ENCODE data around the gene HOXC10.

HOXC10 gene

DNA sequence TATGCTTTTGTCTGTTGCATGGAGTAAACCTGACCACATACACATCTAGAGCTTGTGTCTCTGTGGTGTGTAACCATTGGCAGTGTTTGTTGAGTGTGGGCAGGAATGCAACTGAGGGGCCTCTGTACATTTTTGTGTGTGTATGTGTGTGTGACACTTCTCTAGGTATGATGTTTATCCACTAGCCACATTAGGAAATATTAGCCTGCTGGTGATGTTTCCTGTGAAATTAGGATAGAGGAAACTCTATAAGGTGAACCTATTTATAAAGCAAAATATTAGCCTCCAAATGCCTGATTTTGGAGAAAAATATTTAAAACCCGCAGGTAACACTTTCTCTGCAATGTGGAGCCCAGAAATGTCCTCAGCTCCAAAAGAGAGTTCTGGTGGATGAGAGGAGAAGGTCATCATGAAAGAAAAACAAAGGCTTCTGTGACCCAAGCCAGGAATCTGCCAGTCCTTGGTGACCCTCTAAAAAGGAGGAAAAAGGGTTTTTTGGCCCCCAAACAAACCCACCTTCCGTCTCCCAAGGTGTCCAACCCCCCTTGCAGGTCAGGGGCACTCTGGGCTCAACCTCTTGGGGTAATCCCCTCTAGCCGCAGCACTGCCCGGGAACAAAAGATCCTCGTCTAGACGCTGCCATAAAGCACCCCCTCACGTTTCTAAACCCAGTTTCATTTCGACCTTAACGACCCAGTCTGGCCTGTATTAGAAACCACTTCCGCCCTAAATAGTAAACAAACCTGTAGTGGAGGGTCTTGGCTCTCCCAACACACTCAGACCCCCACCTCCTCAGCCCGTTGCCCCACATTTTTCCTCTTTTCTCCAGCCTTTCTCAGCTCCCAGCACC lies 7.1 kb upstream of the HOXC10 start:
- DNase-seq (ENCODE audit: low spot score) = no peak

- DNase-seq (ENCODE audit: low spot score) = peak; percentile 86
Observed at GRCh38 chr12:53978477-53979356, 6.2 kb upstream of the HOXC10 start.

GRCh38 chr12:53980104-53980801 lies 4.7 kb upstream of the HOXC10 start:
- DNase-seq (ENCODE audit: low spot score) = peak; percentile 78

GRCh38 chr12:53980802-53981496 lies 4.0 kb upstream of the HOXC10 start:
- no peak for DNase-seq (ENCODE audit: low spot score)

DNA sequence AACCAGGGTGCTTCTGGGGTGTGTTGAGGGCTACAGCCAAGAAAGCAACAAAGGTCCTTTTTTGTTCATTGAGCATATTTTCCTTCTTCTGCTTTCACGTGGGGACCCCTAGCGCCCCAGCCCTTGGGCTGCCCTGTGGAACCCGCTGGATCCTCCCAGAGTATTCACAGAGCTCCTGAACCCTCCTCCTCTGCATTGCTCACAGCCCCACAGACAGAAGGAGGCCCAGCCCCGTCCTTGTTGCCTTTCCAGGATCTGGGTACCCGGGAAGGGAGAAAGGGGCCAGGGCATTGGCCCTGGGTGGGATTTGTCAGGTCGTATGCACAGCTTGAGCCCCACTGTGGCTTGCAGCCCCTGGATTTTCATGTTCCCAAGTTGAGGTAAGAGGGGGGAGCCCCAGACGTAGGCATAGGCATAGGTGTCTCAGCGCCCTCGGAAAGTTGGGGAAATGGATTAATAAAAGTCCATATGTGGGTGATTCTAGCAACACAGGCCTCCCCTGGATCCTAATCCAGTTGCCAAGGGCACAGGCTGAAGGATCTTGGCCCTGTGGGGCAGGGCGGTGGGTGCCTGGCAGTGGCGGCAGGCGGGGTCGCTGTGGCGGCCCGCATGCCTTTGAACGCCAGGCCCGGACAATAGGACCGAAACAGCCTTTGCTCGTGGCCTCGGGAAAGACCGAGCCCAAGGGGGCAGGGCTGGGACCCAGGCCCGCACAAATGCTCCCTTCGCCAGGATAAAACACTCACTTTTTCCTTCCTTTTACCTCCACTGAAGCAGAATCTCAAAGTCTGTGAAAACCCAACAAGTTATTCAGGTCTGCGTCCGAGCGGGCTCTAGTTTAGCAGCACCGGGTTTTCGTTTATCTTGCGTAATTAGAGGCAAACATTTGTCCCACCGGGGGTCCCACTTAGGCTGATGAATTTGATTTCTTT lies 3.0 kb upstream of the HOXC10 start:
- peak; percentile 72 for DNase-seq (ENCODE audit: low spot score)

DNA sequence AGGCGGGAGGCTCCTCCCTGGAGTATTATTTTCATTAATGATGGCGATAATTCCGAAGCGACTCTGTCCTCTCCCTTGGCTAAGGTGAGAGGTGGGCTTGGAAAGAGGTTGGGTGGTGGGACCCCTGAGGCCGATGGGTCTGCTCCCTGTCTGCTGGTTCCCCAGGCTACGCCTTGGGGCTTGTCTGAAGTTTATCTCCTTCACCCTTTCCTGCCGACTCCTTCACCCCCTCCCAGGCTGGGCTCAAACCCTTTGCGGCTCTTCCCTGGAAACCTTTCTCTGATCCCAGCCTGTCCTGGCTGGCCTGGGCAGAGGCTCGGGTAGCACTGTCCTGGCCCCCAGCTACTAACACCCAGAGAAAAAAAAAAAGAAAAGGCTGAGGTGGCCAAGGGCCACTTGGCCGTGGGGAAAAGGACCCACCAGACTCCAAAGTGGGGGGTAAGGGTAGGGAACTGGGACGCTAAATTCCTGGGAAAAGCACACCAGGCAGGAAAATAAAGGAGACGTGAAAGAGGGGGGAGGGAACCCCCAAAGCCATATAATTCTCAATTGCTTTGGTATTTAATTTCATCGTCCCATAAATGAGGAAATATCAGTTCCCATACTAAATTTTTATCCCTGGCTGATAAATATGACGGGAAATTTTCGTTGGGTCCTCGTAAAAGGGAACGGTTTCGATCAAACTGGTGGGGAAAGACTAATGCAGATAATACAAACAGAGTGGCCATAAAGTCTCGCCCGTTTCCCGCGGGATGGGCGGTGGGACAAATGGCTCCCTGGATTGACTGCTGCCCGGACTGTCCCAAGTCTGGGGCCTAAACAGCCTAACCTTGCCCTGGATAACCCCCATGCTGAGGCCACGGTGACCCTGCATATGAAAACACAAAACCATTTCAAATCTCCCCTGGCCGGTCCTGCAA lies 2.0 kb upstream of the HOXC10 start:
- no peak for DNase-seq (ENCODE audit: low spot score)

DNA sequence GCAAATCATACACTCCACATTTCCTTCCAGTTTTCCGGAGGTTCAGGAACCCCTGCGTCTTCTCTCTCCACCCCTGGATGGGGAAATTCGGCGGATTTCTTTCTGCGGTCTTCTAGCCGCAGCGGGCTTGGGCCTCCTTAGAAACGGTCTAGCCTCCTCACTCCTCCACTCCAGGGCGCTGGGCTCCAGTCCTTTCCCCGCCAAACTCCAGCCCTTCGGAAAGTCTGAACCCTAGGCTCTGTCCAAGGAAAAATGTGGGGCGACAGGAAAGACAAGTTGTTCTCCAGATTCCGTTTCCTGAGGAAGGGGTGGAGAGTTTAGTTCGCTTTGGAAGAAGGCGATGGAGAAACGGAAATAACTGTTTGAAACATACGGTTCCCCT lies 1.4 kb upstream of the HOXC10 start:
- no peak for DNase-seq (ENCODE audit: low spot score)

- DNase-seq (ENCODE audit: low spot score) = no peak
Observed at GRCh38 chr12:53983950-53984572, 885 bp upstream of the HOXC10 start.

DNA sequence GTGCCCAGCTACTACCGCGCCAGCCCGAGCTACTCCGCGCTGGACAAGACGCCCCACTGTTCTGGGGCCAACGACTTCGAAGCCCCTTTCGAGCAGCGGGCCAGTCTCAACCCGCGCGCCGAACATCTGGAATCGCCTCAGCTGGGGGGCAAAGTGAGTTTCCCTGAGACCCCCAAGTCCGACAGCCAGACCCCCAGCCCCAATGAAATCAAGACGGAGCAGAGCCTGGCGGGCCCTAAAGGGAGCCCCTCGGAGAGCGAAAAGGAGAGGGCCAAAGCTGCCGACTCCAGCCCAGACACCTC lies 697 bp downstream of the HOXC10 start:
- DNase-seq (ENCODE audit: low spot score) = no peak

DNA sequence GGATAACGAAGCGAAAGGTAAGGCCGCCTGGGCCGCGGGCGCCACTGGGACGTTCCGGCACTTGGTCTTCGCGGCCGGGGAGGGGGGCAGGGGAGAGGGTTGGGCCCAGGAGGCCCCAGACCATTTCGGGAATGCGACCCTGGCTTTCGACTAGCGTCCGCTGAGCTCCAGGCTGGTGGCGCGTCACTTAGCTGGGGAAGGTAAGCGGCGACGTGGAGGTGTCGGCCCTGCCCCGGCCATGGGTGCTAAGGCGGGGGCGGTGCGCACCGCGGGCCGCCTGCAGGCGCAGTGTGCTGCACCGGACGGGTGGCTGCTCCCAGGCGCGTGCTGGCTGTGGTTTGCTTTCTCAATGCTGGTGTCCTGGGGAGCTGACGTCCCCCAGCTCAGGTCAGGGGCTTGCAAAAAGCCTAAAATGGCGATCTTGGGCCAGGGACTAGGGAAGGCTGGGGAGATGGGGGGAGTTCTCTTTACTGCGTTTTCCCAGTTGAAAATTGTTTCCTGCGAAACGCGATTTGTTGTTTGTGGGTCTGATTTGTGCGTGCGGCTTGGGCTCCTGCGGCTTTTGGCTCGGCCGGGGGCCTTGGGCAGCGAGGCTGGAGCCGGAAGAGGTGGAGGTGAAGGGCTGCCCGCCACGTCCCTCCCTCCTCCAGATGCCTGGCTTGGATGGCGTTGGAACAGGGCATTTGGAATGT lies 1.2 kb downstream of the HOXC10 start:
- no peak for DNase-seq (ENCODE audit: low spot score)

DNA sequence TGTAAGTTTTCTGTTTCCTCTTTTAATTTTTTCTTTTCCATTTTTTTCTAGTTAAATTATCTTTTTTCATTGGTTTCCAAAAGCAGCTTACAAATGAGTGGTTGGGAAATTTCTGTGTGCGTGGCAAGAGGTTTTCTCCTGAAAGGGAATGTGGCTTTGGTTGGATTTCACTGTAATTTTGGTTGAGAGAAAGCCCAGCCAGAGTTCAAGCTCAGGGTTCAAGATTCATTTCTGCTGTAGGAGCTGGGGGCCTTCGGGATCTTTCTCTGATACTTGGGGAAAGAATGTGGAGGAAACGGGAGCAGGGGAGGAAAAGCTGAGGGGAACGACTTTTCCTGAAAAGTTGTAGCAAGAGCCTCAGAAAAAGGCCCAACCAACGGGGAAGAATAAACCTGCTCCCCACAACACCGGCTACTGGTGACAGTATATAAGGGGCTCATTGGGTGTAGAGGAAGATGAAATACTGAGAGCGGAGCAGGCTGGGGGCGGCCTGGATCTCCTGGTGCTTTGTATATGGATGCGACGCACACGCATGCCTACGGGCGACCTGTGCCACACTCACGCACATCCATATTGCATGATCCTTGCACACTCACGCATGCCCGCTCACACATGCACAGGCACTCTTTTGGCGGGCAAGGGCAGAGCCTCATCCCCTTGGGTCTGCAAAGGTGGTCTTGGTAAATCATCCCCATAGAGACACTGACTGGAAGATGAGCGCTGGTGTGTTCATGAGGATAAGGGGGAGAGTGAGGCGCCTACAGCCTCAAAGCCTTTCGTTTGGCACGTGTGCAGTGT lies 1.9 kb downstream of the HOXC10 start:
- DNase-seq (ENCODE audit: low spot score) = no peak

- no peak for DNase-seq (ENCODE audit: low spot score)
Observed at GRCh38 chr12:53987787-53988230, 2.9 kb downstream of the HOXC10 start.

DNA sequence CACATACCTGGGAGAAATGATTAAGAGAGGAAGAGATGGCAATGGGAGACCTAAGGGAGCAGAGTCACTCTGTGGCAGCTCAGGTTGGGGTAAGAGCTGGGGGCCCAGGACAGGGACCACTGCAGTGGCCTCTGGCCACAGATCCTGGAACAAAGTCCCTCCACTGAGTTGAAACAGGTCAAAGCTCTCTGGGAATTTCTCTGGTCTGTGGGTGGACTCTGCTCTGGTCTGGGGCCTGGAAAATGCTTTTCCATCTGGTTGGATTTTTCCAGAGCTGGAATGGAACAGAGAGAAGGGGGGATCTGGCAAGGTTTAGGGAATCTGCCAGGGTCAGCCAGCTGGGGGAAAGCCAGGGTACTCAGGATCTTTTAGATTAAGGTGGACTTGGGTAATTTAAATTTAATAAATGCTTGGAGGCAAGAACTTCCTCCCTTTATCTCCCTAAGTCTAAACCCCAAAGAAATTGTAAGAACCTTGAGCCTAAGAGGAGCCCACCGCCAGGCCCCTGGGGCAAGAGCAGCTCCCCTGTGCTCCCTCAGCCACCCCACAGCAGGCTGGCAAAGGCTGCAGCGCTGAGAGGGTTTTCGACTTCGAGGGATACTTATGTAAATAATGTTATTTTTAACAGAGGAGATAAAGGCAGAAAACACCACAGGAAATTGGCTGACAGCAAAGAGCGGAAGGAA lies 3.7 kb downstream of the HOXC10 start:
- DNase-seq (ENCODE audit: low spot score) = no peak

DNA sequence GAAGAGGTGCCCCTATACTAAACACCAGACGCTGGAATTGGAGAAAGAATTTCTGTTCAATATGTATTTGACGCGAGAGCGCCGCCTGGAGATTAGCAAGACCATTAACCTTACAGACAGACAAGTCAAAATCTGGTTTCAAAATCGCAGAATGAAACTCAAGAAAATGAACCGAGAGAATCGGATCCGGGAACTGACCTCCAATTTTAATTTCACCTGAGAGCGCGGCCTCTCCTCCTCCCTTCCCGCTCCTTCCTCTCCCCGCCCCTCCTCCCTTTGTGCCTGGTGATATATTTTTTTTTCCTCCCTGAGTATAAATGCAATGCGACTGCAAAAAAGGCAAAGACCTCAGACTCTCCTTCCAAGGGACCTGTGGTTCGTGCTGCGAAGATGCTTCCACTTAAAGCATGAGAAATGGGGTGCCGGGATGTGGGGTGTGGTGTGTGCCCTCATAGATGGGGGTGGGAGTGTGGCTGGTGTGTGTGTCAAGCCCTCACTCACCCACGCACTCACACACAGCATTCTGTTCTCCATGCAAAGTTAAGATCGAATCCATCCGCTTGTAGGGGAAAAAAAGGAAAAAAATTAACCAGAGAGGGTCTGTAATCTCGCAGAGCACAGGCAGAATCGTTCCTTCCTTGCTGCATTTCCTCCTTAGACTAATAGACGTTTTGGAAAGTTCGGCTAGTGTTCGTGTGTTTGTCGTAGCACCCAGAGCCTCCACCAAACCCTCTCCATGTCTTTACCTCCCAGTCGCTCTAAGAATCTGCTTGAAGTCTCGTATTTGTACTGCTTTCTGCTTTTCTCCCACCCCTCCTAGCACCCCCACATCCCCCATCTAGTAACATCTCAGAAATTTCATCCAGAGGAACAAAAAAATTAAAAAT lies 4.5 kb downstream of the HOXC10 start:
- DNase-seq (ENCODE audit: low spot score) = no peak

DNA sequence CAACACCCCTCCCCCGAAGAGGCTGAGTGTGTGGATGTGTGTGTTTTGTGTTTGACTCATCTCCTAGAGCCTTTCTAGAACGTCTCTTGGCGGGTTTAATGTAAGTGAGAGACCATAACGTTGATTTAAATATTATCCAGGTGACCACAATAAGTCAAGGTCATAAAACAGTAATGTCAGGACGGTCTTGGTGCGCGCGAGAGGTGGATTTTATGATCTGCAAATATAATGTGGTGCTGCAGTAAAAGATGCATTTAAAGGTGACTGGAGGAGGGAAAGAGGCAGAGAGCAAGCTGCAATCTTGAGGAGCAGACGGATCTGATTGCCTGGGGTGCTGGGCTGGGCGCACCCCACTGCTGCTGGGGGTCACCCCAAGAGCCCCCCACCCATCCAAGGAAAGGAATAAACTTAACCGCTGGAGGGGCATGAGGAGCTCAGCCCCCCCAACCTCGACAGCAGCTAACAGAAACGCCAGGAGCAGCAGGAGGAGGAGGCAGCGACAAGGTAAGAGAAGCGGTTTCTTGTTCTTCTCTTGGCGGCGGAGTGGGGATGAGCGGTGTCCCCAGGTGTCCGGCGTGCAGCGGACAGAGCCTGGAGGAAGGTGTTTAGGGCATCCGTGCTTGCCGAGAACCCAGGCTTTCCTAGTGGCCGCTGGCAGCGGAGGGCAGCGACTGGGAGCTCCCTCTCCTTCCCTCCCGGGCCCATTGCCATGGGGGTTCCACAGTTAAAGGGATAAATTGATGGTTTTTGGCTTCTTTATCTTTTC lies 5.5 kb downstream of the HOXC10 start:
- no peak for DNase-seq (ENCODE audit: low spot score)

DNA sequence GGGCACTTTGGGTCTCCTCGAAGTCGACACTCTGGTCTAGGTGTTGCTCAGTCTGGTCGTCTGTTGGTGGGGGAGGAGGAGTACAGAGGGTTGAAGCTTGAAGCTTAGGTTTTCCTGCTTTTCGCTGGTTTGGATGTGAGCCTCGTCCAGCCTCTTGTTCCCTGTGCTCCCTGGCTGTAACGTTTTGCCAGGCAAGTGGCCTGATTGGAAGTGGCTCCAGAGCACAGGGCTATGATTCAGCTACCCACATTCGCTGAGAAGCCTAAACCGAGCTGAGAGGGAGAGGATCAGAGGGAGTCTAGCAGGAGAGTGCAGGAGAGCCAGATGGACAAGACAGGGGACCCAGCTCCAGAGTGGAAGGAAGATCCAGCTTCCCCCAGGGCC lies 6.1 kb downstream of the HOXC10 start:
- DNase-seq (ENCODE audit: low spot score) = peak; percentile 79
